NT2/D1 (cell line): ENCODE results near the gene GRB10.

ENCODE experiments used
- SUZ12 ChIP-seq: IDR thresholded peaks from 2 replicates; pipeline ENCODE4 v1.6.1; 2011; ENCODE audit not compliant: insufficient read length, insufficient read depth; ENCODE audit errors: extremely low read depth
- YY1 ChIP-seq: IDR thresholded peaks from 2 replicates; pipeline ENCODE4 v1.6.1; 2011; ENCODE audit not compliant: insufficient read length, insufficient read depth

- TF ChIP-seq YY1, result no peak
- TF ChIP-seq SUZ12, result no peak
Measured at GRCh38 chr7:50697748-50698147, 84.9 kb downstream of the GRB10 start.
